ENCODE data around the gene GRIN1.

GRIN1 gene

DNA sequence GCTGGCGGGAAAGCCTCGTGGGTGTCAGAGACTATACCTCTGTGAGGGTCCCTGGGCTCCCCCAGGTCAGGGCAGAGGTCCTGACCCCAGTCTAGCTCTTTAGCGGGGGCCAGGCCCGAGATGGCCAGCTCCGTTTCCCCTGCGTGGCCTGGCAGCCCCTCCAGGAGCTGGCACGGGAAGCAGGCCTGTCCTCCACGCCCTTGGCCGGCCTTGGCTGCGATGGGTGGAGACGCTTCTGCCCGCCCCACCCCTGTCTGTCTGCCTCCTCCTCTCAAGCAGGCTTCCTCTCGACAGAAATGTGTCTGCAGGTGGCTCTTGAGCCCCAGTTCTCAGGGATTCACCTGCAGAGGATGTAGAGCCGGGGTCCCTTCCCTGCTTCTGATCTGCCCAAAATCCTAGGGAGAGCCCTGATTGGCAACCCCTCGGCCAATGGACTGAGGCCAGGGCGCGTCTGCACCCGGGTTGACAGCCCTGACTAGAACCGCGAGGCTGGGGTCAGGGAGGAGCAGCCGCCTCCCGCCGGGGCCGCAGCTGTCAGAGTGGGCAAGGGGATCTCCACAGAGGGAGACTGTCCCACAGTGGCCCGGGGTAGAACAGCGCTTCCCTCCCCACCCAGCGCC is 2.6 kb upstream of the GRIN1 start:
- Mint-ChIP-seq H3K27me3 (peaks cover 27% of the 10 kb centered on the region), H3K27ac (no peak overlapping the region), H3K9me3 (no peaks in the 10 kb centered on the region), H3K4me3 (no peak overlapping the region), H3K4me1 (peaks cover 3% of the 10 kb centered on the region), H3K36me3 (no peaks in the 10 kb centered on the region)

DNA sequence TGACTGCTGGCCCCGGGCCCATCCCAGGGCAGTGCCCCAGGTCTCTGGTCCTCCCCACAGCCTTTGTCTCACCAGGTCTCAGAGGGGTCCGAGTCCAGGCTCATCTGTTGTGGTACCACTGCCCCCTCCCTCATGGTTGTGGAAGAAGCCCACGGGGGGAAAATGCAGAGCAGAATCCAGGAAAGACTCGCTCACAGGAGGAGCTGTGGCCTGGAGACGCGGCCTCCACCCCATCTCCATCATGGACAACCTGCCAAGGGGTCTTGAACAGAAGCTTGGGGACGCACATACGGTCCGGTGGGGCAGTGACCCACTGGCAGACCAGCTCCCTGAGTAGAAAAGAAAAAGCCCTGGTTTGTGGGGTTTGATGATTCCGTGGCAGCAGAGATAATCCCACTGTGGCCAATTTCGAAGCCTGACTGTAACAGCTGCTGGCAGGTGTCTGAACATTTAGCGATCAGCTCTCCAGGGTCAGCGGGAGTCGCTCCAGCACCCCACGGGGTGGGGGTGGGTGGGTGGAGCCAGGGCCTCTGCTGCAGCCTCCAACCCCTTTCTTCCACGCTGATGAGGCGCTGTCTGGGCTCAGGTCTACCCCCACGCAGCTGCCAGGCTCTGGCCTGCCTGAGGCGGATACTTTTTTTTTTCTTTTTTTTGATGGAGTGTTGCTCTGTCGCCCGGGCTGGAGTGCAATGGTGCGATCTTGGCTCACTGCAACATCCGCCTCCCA is 1.9 kb upstream of the GRIN1 start:
- Mint-ChIP-seq H3K9me3 (no peaks in the 10 kb centered on the region), H3K4me1 (peaks cover 3% of the 10 kb centered on the region), H3K36me3 (no peaks in the 10 kb centered on the region), H3K4me3 (no peak overlapping the region), H3K27me3 (peaks cover 27% of the 10 kb centered on the region), H3K27ac (no peak overlapping the region)

DNA sequence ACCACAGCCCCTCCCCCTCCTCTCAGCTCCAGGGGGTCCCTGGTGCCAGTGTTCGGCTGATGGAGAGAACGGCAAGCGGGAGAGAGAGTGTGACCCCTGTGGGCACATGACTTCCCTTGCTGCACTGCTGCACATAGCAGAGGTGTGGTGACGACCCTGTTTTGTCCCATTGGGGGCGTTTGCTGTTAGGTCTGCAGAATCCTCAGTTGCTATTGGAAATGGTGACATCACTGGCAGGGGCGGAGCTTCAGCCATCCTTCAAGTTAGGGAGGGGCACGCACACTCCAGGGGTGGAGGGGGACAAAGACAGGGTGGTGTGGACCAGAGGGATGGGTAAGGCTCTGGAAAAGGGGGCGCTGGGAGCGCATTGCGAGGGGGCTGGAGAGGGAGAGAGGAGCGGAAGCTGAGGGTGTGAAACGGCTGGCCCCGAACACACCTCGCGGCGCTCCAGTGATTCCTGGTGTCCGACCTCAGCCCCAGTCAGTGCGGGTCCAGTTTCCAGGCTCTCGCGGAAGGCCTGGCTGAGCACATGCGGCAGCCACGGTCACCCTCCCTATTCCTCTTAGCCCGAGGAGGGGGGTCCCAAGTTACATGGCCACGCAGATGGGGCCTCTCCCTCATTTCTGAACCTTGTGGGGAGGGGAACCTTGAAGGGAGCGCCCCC is 764 bp upstream of the GRIN1 start:
- Mint-ChIP-seq H3K27me3 (peaks cover 29% of the 10 kb centered on the region), H3K4me3 (no peak overlapping the region), H3K27ac (no peak overlapping the region), H3K4me1 (peaks cover 3% of the 10 kb centered on the region), H3K36me3 (no peaks in the 10 kb centered on the region), H3K9me3 (no peaks in the 10 kb centered on the region)

DNA sequence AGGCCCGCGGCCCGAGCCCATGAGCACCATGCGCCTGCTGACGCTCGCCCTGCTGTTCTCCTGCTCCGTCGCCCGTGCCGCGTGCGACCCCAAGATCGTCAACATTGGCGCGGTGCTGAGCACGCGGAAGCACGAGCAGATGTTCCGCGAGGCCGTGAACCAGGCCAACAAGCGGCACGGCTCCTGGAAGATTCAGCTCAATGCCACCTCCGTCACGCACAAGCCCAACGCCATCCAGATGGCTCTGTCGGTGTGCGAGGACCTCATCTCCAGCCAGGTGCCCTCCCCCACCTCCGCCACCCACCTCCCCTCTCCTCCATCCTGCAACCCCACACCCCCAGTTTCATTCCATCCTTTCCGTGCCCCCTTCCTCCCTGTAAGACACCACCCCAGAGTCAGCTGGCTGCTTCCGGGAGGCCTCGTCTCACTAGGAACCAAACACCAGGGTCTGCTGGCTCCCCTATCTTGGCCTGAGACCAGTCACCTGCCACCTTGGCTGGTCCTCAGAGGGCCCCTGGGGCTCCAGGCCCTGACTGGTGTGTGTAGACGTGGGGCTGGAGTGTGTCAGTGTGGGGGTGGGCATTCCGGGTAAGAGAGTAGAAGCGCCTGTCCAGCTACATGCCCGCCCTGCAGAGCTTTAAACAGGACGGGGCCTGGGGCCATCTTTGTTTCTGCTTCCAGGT is 655 bp downstream of the GRIN1 start:
- Mint-ChIP-seq H3K4me1 (peaks cover 3% of the 10 kb centered on the region), H3K27me3 (peaks cover 36% of the 10 kb centered on the region), H3K27ac (no peak overlapping the region), H3K4me3 (no peak overlapping the region), H3K9me3 (no peaks in the 10 kb centered on the region), H3K36me3 (no peaks in the 10 kb centered on the region)

DNA sequence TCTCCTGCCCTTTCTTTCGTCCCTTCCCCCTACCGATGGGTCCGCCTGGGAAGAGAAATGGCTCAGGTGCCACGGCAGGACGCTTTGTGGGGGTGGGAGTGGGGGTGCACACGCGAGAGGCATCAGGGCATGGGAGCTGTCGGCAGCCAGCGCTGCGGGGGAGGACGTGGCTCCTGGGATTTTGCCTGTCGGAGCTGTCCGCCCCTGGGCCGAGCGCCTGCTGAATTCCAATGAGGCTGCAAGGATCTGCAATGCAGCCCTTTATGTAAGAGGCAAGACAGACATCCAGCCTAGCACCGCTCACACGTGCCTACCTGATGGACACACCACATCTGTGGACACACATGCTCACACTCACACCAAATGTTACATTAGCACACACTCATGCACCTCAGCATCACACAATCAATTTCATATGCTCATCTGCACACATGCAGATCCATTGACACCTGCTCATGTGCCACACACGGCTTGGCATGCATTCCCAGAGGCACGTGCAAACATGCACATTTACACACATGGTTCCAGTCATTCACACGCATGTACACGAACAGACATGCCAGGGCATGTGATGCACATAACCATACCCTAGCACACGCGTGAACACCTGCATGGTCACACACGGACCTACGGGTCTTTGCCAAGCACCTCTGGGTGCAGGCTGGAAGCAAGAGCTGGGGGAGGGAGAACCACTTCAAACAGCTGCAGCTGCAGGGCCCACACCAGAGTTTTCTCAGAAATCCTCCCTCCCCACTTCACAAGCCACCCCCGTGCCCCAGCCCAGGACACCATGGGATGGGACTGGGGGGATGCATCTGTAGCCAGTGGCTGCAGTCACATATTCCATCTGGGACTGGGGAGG is 1.4 kb downstream of the GRIN1 start:
- H3K9me3 Mint-ChIP-seq, result no peaks in the 10 kb centered on the region
- no peak overlapping the region for H3K27ac Mint-ChIP-seq
- no peak overlapping the region for H3K4me3 Mint-ChIP-seq
- no peaks in the 10 kb centered on the region for H3K36me3 Mint-ChIP-seq
- peaks cover 36% of the 10 kb centered on the region for H3K27me3 Mint-ChIP-seq
- H3K4me1 Mint-ChIP-seq, result peaks cover 3% of the 10 kb centered on the region

DNA sequence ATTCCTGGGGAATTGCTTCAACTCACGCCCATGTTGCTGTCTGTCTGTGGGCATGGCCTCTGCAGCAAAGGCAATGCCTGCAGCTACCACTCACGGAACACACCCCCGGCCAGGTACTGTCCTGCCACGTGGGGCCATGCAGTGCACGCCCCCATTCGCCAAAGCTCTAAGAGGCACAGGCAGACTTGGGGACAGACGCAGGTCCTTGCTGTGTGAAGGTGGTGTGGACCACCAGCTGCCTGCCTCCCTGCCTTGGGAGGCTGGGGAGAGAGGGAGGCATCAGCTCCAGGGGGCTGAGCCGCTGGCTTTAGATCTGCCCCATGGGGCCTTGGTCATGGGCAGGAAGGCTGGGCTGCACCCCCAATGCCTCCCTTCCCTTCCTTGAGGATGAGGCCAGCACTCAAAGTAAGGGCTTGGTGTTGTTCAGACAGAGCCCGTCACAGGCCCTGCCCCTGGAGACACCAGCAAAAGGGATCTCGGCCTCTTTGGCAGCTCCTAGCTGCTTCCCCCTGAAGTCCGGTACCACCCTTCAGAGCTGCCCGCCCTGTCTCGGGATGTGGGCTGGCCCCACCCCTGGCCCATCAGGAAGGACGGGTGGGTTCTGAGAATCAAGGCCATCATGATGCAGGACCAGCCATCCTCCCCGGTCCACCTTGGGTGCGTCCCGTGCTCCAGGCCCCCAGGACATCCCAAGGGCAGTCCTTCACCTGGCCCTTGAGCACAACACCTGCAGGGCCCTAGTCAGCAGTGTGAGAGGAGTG is 2.3 kb downstream of the GRIN1 start:
- H3K36me3 Mint-ChIP-seq, result no peaks in the 10 kb centered on the region
- peaks cover 32% of the 10 kb centered on the region for H3K27me3 Mint-ChIP-seq

DNA sequence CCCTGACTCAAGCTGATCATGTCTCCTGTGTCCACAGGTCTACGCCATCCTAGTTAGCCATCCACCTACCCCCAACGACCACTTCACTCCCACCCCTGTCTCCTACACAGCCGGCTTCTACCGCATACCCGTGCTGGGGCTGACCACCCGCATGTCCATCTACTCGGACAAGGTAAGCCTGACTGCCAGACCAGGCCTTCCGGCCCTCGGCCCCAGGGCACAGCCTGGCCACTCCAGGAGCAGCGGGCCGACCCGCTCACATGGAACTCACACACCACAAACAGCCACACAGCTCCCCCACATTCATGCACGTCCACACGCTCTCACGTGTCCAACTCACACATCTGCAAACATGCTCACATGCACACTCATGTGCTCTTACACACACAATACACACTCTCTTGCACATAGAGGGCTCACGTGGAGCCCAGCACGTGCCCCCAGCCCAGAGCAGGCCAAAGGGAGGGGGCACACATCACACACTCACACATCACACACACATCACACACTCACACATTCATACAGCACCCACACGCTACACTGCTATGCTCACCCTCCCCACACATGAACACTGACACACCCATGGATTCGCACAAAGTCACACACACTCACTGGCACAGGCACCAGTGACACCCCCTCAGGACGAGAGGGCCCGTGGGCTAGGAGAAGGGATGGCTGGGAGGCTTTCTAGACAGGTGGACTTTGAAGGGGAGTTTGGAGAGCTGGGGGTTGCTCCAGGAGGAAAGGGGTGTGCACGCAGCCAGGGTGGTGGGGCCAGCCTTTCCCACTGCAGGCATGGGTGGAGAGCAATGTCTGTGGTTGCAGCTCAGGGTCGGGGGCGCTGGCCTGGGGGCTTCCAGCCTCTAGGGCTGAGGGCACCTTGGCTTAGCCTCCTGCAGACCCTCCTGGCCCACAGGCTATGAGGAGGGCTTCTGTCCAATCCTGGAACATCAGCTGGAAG is 3.3 kb downstream of the GRIN1 start:
- no peak overlapping the region for H3K4me3 Mint-ChIP-seq
- H3K36me3 Mint-ChIP-seq, result no peaks in the 10 kb centered on the region
- peaks cover 31% of the 10 kb centered on the region for H3K27me3 Mint-ChIP-seq
- H3K27ac Mint-ChIP-seq, result peak overlapping the region; percentile 63
- no peaks in the 10 kb centered on the region for H3K9me3 Mint-ChIP-seq
- peaks cover 3% of the 10 kb centered on the region for H3K4me1 Mint-ChIP-seq

More for the DNA sequence above, 2.3 kb downstream of the GRIN1 start:
- Mint-ChIP-seq H3K9me3 (no peaks in the 10 kb centered on the region), H3K4me1 (peaks cover 3% of the 10 kb centered on the region), H3K27ac (no peak overlapping the region), H3K4me3 (no peak overlapping the region)

DNA sequence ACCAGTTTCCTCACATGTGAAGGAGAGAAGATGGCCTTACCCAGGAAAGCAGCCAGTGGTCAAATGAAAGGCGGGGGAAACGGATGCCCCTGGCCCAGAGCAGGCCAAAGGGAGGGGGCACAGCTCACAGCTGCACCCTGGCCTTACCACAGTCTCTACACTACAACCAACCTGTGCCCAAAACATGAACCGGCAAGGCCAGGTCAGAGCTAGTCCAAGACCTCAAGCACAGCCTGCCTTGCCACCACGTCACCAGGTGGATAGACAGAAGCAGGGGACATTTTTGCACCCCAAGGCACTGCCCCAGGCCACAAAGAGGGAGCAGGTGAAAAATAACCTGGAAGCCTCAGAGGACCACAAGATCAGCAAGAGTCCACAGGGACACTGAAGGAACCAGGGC is 4.5 kb downstream of the GRIN1 start:
- no peaks in the 10 kb centered on the region for H3K36me3 Mint-ChIP-seq
- no peak overlapping the region for H3K27ac Mint-ChIP-seq
- H3K27me3 Mint-ChIP-seq, result peaks cover 24% of the 10 kb centered on the region
- H3K4me1 Mint-ChIP-seq, result peaks cover 3% of the 10 kb centered on the region
- H3K4me3 Mint-ChIP-seq, result no peak overlapping the region
- no peaks in the 10 kb centered on the region for H3K9me3 Mint-ChIP-seq

DNA sequence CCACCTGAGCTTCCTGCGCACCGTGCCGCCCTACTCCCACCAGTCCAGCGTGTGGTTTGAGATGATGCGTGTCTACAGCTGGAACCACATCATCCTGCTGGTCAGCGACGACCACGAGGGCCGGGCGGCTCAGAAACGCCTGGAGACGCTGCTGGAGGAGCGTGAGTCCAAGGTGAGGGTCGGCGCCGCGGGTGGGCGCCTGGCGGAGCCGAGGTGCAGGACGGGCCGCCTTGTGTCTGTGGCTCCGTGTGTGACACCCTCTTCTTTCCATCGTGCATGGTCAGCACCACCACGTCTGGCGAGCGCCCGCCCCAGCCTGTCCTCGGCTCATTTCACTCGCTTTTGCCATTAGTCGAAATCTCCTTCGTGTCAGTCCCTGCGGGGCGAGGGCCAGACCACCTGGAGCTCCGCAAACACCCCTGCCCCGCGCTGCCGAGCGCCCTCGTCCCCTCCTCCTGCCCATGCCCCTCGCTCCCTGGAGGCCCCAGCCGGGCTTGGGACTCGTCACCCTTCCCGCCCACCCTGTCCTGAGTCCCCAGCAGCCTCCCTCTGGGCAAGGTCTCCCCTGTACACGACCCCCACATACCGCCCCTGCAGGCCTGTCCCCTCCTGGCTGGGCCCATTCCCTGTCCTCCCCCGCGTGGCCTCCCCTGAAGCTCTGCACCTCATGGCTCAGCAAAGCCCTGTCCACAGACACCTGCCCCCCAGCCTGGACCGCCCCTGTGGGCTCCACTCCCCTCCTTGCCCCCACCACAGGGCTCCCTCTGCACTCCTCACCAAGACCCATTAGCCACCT is 7.0 kb downstream of the GRIN1 start:
- no peak overlapping the region for H3K27ac Mint-ChIP-seq
- no peaks in the 10 kb centered on the region for H3K36me3 Mint-ChIP-seq
- H3K9me3 Mint-ChIP-seq, result no peaks in the 10 kb centered on the region
- no peak overlapping the region for H3K4me3 Mint-ChIP-seq
- H3K27me3 Mint-ChIP-seq, result peaks cover 14% of the 10 kb centered on the region
- no peaks in the 10 kb centered on the region for H3K4me1 Mint-ChIP-seq

DNA sequence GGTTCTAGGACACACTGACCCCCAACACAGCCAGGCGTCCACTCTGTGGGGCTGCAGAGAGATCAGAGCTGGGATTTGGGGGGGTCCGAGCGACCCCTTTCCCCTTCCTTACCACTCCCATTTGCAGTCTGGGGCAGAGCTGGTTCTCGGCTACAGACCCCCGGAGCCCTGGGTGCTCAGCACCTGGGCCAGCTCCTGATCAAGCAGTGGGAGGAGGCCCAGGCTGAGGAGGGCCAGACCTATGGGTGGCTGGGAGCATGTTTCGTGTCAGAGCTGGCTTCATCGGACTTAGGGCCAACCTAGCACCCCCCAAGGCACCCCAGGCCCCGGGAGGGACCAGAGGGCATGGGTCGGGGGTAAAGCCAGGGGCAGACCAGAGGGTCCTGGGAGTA is 7.6 kb downstream of the GRIN1 start:
- Mint-ChIP-seq H3K9me3 (no peaks in the 10 kb centered on the region), H3K36me3 (no peaks in the 10 kb centered on the region), H3K27me3 (peaks cover 14% of the 10 kb centered on the region), H3K4me3 (no peak overlapping the region), H3K27ac (no peak overlapping the region), H3K4me1 (no peaks in the 10 kb centered on the region)

DNA sequence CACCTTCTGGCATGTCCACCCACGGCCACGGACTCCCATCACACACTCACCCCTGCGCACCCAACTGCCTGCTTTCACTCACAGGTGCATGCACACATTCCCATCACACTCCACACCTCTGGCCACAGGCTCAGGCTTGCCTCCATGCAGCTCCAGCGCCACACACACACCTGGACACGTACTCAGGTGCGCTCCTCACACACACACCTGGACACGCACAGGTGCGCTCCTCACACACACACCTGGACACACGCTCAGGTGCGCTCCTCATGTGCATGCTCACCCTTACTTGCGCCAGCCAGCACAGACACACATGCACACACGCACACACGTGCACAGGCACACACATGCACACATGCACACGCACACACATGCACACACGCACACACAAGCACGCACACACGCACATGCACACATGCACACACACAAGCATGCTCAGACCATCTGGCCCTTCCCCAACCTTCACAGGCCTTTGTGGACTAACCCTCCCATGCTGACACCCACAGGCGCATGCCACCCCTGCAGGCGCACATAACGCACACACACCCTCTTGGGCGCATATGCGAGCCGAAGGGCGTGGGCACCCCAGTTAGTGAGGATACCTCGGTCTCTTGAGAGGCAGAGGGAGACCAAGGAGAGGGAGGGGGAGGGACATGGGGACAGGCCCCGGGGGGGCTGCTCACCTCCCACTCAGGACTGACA is 8.3 kb downstream of the GRIN1 start:
- H3K4me3 Mint-ChIP-seq, result no peak overlapping the region
- no peak overlapping the region for H3K27ac Mint-ChIP-seq
- no peaks in the 10 kb centered on the region for H3K4me1 Mint-ChIP-seq
- no peaks in the 10 kb centered on the region for H3K36me3 Mint-ChIP-seq
- peaks cover 12% of the 10 kb centered on the region for H3K27me3 Mint-ChIP-seq
- no peaks in the 10 kb centered on the region for H3K9me3 Mint-ChIP-seq

DNA sequence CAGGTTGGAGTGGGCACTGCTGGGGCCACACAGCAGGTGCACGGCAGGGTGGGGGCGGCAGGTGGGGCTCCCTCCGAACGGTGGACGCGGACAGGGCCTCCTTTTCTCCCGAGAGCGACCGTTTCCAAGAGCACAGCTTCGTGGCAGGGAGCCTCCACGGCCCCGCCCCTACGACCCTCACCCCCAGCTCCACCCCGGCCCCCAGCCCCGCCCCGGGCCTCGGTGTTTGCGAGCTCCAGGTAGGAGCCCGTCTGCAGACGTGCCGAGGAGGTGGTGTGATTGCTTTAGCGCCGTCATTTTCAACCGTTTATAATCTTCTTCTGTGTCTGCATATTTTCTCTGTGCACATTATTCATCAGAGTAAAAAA is 8.8 kb downstream of the GRIN1 start:
- Mint-ChIP-seq H3K27me3 (peaks cover 10% of the 10 kb centered on the region), H3K27ac (no peak overlapping the region), H3K36me3 (no peaks in the 10 kb centered on the region), H3K9me3 (no peaks in the 10 kb centered on the region), H3K4me3 (no peak overlapping the region), H3K4me1 (no peaks in the 10 kb centered on the region)

DNA sequence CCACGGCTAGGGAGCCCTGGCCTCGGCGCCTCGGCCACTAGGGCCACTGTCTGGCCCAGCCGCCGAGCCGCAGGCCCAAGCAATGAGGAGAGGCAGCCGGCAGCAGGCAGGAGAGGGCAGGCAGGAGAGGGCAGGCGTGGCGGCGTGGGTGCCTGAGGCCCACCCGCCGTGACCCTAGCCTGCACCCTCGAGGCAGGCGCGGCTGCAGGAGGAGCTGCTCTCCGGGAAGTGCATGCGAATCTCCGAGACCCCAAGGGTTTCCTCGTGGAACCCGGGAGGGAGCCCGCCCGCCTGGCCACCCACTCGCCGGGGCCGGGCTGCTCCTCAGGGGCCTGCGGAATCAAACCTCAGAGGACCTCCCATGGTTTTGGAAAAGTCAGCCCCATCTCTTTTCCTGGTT is 9.3 kb downstream of the GRIN1 start:
- Mint-ChIP-seq H3K4me1 (no peaks in the 10 kb centered on the region), H3K9me3 (no peaks in the 10 kb centered on the region), H3K4me3 (no peak overlapping the region), H3K36me3 (no peaks in the 10 kb centered on the region), H3K27ac (no peak overlapping the region), H3K27me3 (peaks cover 10% of the 10 kb centered on the region)
